ENCODE measurements around the gene RCN1.

GRCh38 chr11:32151027-32151426 is 60.2 kb downstream of the RCN1 start:
- TF ChIP-seq CTCF (IDR thresholded peaks at IDR 0.05 in 4 of 5, conservative IDR thresholded peaks at IDR 0.05 in 1 of 5): no peak
- no peak for TF ChIP-seq POLR2A (IDR thresholded peaks at IDR 0.05)
